ENCODE results near the gene ALDH1L2.

DNA sequence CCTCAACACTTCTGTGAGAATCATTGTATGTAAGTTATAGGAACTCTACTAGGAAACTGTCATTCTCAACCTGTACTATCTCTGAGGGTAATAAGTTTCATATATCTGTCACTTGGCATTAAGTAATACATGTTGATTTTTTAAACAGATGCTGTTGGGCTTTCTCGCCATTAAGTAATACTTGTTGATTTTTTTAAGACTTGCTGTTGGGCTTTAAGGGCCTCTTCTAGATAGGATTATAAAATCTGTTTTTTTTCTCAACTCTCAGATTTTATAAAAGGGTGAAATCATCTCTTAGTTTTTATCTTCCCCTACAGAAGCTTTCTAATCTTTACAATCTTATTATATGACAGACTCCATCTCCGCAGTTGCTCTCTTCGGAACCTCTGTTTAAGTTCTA, 28.8 kb upstream of the ALDH1L2 start:
- TF ChIP-seq, protein P1, sequence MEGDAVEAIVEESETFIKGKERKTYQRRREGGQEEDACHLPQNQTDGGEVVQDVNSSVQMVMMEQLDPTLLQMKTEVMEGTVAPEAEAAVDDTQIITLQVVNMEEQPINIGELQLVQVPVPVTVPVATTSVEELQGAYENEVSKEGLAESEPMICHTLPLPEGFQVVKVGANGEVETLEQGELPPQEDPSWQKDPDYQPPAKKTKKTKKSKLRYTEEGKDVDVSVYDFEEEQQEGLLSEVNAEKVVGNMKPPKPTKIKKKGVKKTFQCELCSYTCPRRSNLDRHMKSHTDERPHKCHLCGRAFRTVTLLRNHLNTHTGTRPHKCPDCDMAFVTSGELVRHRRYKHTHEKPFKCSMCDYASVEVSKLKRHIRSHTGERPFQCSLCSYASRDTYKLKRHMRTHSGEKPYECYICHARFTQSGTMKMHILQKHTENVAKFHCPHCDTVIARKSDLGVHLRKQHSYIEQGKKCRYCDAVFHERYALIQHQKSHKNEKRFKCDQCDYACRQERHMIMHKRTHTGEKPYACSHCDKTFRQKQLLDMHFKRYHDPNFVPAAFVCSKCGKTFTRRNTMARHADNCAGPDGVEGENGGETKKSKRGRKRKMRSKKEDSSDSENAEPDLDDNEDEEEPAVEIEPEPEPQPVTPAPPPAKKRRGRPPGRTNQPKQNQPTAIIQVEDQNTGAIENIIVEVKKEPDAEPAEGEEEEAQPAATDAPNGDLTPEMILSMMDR (IDR thresholded peaks at IDR 0.05) = no peak
- TF ChIP-seq SREBF2 (IDR thresholded peaks at IDR 0.05) = no peak
